ENCODE results near the gene WBP2.

DNA sequence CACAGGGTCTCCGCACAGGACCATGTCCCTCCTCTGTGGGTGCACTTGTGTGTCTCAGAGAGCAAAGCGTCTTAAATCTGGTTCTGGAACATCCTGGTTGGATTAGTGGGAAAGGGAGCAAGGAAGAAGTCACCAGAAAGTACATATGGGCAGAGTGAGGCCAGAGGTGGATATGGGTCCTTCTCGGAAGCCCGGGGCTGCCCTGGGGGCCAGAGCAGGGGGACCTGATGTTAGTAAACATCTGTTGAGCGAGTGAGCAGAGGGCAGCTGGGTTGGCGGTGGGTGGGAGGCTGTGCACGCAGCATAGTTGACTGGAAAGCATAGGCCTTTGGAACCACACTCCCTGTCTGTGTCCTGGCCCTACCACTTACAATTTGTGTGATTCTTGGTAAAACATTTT lies 33.6 kb downstream of the WBP2 start:
- TF ChIP-seq CTCF (IDR thresholded peaks at IDR 0.05; ENCODE audit: insufficient read depth, low read length, poor library complexity, severe bottlenecking) (no peak), EZH2phosphoT487 (conservative IDR thresholded peaks at IDR 0.05; ENCODE audit: low read length) (no peak)
